LoVo (cell line): ENCODE data around the gene TEX29.

Experiments
- DNase-seq: peaks from one replicate; pipeline ENCODE4 v3.0.0-alpha.2; 2016; ENCODE audit warnings: low spot score

The TEX29 gene

GRCh38 chr13:111341886-111342285, 21.4 kb downstream of the TEX29 start:
- no peak for DNase-seq

DNA sequence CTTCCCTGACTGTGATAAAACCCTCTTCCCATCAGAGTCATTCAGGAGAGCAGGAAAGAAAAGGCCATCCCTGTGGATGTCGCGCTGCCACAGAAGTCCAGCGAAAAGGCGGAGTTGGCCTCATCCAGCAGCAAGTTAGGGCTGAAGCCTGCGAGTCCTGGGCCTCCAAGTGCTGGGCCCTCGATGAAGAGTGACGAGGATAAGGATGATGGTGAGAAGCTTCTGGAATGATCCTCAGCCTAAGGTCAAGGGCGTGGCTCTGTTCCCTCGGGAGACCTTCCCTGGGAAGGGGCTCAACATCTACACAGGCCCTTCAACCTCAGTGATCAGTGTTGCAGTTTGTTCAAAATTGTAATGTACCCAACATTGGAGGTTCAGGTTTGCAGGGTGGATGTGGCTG, 22.3 kb downstream of the TEX29 start:
- no peak for DNase-seq

DNA sequence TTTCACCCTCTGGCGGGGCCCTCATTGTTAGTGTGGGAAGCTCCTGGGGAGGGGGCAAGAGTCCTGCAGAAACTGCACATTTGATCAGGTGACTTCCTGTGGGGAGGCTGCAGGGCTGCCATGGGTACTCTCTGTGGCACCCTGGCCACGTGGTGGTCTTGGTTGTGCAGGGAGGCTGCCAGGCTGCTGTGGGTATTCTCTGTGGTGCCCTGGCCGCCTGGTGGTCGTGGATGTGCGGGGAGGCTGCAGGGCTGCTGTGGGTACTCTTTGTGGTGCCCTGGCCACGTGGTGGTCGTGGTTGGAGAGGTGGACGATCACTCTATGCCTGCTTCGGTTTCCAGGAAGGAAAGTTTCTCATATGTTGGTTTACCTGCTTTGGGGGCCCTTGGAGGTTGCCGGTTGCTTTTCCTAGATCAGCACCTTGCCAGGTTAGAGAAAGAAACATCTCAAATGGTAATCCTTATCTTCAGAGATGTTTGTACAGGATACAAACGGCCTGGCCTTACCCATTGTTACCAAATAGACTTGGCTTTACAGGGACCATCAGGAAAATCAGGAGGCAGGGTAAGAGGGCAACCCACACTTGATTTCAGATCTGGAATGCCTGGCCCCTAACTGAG, 22.9 kb downstream of the TEX29 start:
- DNase-seq: no peak

- DNase-seq: no peak
Observed at GRCh38 chr13:111344471-111345191, 24.2 kb downstream of the TEX29 start.

- DNase-seq: no peak
Observed at GRCh38 chr13:111345682-111346081, 25.2 kb downstream of the TEX29 start.

- no peak for DNase-seq
Observed at GRCh38 chr13:111346101-111346680, 25.7 kb downstream of the TEX29 start.

DNA sequence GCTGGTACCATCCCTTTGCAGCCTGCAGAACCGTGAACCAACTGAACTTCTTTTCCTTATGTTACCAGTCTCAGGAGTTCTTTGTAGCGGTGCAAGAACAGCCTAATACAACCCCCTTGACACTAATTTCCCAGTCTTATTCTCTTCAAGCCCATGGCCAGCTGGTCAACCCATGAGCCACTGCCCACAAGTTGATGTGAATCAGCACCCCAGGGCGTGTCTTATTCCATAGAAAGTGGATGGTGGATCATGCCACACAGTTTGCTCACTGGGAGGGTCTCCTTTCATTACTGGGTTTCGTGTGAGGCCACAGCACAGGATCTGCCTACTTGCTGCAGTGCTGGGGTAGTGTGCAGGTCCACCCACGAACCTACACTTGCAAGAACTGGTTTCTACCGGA, 27.0 kb downstream of the TEX29 start:
- DNase-seq: no peak

DNA sequence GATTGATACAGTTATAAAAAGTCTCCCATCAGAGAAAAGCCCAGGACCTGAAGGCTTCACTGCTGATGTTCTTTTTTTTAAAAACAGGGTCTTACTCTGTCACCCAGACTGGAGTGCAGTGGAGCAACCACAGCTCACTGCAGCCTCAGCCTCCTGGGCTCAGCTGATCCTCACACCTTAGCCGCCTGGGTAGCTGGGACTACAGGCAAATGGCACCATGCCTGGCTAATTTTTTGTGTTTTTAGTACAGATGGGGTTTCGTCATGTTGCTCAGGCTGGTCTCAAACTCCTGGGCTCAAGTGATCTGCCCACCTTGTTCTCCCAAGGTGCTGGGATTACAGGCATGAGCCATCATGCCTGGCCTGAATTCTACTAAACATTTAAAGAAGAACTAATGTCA, 33.1 kb downstream of the TEX29 start:
- no peak for DNase-seq

DNA sequence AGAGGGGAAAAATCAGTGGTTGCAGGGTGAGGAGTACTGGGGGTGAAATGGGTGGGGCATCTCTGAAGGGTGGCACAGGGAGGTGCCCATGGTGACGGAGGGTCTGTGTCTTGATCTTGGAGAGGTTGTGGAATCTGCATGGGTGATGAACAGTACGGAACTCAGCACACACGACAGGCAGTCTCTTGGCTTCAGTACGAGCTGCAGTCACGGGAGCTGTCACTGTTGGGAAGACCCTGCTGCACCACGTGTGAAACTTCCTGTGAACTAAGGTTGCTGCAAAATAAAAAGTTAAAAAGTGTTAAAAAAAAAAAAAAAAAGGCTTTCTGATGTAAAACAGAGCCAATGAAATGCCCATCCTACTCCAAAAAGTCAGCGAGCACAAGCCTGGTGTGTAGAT, 34.3 kb downstream of the TEX29 start:
- no peak for DNase-seq

- no peak for DNase-seq
Observed at GRCh38 chr13:111356795-111357194, 36.4 kb downstream of the TEX29 start.

DNA sequence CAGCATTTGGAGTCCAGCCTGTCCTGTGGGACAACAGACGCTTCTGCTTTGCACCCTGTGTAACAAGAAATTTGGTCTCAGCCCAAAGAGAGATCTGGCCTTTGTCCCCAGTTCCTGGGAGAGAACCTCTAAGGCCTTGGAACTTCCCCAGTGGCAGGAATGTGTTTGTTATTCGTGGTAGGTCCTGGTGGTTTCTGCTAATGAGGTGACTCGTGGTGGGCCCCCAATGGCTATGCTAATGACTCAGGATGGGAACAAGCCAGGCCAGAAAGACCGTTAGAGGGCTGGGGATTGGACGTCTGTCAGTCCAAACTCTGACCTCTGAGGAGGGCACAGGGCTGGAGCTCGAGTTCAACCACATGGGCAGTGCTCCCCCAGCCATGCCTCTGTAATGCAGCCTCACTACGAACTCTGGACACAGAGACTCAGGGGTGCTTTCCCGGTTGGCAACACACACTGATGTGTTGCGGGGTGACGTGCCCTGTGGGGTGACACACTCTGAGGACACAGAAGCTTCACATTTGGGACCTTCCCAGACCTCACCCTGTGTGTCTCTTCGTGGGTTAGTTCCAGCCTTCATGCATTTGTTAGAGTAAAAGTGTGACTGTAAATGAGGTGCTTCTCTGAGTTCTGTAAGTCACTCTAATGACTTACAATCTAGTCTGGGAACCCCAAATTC, 38.9 kb downstream of the TEX29 start:
- no peak for DNase-seq

DNA sequence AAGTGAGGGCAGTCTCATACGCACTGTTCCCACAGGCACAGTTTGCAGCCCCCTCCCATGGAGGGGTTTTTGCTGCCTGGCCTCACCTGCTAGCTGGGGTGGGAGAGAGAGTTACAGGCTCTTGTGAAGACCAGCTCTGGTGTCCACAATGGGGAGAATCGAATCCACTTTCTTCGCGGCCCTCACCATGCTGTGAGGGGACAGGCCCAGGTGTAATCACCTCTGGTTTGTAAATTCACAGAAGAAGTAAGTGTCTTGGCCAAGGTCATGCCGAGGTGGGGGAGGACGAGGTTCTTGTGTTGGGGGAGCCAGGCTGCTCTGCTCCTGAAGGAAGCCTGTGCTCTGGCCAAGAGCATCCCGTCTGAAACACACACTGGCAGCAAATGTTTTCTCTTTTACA, 39.5 kb downstream of the TEX29 start:
- DNase-seq: no peak

- no peak for DNase-seq
Observed at GRCh38 chr13:111360452-111360851, 40.0 kb downstream of the TEX29 start.

DNA sequence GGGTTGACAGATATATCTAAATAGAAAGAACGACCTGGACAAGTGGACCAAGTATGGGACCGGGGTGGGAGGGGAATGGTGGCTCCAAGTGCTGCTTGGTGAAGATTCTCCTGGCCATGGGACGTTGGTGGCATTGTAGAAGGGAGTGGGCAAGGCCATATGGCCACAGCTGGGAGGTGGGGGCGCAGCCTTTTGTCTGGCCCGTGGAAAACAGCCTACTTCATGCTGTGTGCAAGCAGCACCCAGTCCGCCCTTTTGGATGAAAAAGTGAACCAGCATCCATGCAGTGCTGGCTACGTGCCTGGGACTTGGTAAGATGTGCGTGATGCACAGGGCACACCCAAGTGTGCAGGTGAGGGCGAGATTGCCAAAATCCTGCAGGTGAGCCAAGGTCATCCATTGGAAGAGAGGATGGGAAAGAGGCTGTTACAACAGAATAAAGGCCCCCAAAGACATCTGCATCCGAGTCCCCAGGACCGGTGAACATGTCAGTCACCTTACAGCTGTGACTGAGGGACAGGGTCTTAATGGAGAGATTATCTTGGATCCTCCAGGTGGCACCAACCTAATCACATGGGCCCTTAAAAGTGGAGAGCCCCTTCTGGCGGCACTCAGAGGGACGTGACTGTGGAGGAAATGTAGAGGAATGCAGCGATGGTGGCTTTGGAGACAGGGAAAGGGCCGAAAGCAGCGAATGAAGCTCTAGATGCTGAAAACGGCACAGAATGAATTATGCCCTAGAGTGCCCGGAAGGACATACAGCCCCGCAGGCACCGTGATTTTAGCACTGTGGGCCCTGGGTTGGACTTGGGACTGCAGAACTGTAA, 40.8 kb downstream of the TEX29 start:
- DNase-seq: no peak

- no peak for DNase-seq
Observed at GRCh38 chr13:111361873-111362648, 41.6 kb downstream of the TEX29 start.

DNA sequence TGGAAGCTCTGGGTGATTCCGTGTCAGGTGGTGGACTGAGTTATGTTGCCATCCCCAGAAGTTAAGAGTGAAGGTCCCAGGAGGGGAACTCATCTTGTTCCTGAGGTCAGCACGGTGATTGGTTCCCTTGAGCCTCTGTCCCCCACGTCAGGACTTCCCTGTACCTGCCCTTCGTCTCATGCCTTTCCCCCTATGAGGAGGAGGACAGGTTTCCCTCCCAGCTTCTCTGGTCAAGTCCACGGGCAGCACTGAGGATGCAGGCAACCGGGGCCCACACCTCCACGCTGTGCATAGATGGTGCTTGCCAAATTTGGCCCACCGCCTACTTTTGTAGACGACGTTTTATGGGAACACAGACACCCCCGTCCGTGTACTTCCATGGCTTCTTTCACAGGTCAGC, 42.7 kb downstream of the TEX29 start:
- DNase-seq: no peak

DNA sequence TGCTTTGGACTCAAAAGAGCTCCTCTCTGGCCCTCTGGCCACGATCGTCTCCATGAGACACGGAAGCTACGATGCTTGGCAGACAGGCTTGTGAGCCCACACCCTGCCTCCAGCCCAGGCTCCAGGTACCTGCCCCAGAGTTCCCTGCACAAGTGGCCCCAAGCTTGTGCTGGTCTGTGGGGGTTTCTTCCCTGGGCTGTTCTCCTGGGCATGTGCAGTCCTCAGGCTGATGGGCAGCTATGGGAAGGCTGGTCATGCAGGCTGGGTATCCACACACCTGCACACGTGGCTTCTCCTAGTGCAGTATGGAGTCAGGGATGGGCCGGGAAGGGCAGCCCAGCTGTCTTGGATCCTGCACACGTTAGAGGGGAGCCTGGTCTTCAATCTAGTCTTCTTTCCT, 43.1 kb downstream of the TEX29 start:
- no peak for DNase-seq

- DNase-seq: no peak
Observed at GRCh38 chr13:111365149-111366005, 44.9 kb downstream of the TEX29 start.

DNA sequence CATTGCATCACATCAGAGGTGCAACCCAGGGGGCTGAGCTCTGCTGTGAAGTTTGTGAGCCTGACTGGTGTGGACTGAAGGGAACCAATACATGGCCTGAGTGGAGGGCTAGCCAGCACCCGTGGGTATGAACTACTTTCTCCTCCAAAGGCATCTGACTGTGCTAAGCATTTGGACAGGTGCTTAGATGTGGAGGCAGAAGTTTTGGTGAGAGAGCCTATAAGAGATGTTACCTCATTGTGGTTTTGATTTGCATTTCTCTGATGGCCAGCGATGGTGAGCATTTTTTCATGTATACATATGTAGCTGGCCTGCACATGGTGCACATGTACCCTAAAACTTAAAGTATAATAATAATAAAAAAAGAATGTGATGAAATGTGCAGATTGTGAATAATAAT, 46.9 kb downstream of the TEX29 start:
- DNase-seq: no peak

GRCh38 chr13:111368091-111368490, 47.6 kb downstream of the TEX29 start:
- DNase-seq: no peak
